GM10266 (cell line): ENCODE results near the gene SLC66A1.
"Not testable (repeated sequence)": the region's sequence is repeated elsewhere in the genome, so short reads cannot be mapped to it uniquely, and the experiment has no call there.

Source experiments
- DNase-seq: peaks from one replicate; pipeline ENCODE4 v3.0.0; 2012; ENCODE audit errors: extremely low spot score
- CTCF ChIP-seq: IDR thresholded peaks from 2 replicates; pipeline ENCODE4 v1.5.1; 2012; ENCODE audit warnings: mild to moderate bottlenecking, low read depth; ENCODE audit not compliant: control insufficient read depth, insufficient read depth; ENCODE audit errors: missing control alignments

Gene SLC66A1

GRCh38 chr1:19311931-19312781 lies at the start of gene SLC66A1, which contains the start of gene AKR7A2:
Gene SLC66A1 (plus strand): TSS chr1:19312326. CDS start chr1:19317678, 5,352 bp downstream.
Gene AKR7A2 (minus strand): TSS chr1:19312144. CDS start chr1:19312124, 20 bp downstream.
- no peak for TF ChIP-seq CTCF

GRCh38 chr1:19262744-19263143 lies 49.4 kb upstream of the SLC66A1 start:
- no peak for TF ChIP-seq CTCF
- no peak for DNase-seq

More at GRCh38 chr1:19311931-19312781, at the start of gene SLC66A1, which contains the start of gene AKR7A2:
- DNase-seq, result peak; percentile 100

GRCh38 chr1:19268445-19268844 lies 43.7 kb upstream of the SLC66A1 start:
- no peak for TF ChIP-seq CTCF

GRCh38 chr1:19269427-19270342 lies 42.4 kb upstream of the SLC66A1 start:
- DNase-seq, result not testable (repeated sequence)

More at GRCh38 chr1:19268445-19268844, 43.7 kb upstream of the SLC66A1 start:
- DNase-seq, result no peak

GRCh38 chr1:19270343-19270730 lies 41.8 kb upstream of the SLC66A1 start:
- DNase-seq, result not testable (repeated sequence)

GRCh38 chr1:19272064-19272463 lies 40.1 kb upstream of the SLC66A1 start:
- DNase-seq, result no peak
- no peak for TF ChIP-seq CTCF

- TF ChIP-seq CTCF, result no peak
- DNase-seq, result no peak
These were observed 38.9 kb upstream of the SLC66A1 start for GRCh38 chr1:19273106-19273843.

- DNase-seq, result not testable (repeated sequence)
These were observed 38.1 kb upstream of the SLC66A1 start for GRCh38 chr1:19273844-19274531.
